GM18499 (cell line): ENCODE measurements around the gene DMBT1.

ENCODE experiments used
- ATAC-seq: cut with Tn5 transposase; IDR thresholded peaks from one replicate; pipeline ENCODE4 v1.9.1; 2021; ENCODE audit warnings: moderate number of reproducible peaks; ENCODE audit not compliant: insufficient read depth, unreplicated experiment

Gene DMBT1

DNA sequence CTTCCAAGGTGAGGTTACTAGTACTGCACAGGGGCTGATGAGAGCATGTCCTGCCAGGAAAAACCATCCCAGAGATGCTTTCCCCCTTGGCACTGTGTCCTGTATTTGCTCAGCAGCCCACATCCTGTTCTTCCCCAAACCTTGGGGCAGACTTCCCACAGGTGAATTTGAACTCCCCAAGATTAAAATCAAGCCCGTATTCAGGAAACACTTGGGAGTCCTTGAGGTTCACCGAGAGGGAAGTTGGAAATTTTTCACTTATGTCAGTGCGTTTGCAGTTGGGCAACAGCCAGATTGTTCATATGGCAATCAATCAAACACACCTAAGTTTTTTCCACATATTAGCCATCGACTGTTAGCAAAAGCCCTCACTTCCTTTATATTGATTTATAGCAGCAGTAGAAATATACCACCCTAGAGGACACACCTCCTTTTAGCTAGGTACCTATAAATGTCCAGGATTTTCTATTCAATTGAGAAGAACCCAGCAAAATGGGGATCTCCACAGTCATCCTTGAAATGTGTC, at the start of gene DMBT1:
TSS of gene DMBT1 (plus strand) at position 476 of the 526 bp plus-strand sequence. CDS start at position 493, 17 bp downstream.
- no peak for ATAC-seq

- no peak for ATAC-seq
Measured at GRCh38 chr10:122513053-122513452, 47.5 kb upstream of the DMBT1 start.

DNA sequence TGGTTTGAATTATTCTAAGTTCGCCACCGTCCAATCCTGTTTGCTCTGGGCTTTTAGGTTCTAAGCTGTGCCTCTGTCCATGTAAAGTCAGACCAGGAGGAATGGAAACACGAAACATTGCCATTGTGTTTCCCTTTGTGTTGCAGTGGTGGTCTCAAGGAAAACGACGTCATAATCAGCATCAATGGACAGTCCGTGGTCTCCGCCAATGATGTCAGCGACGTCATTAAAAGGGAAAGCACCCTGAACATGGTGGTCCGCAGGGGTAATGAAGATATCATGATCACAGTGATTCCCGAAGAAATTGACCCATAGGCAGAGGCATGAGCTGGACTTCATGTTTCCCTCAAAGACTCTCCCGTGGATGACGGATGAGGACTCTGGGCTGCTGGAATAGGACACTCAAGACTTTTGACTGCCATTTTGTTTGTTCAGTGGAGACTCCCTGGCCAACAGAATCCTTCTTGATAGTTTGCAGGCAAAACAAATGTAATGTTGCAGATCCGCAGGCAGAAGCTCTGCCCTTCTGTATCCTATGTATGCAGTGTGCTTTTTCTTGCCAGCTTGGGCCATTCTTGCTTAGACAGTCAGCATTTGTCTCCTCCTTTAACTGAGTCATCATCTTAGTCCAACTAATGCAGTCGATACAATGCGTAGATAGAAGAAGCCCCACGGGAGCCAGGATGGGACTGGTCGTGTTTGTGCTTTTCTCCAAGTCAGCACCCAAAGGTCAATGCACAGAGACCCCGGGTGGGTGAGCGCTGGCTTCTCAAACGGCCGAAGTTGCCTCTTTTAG, 46.3 kb upstream of the DMBT1 start:
- ATAC-seq, result no peak

GRCh38 chr10:122515022-122515424, 45.5 kb upstream of the DMBT1 start:
- no peak for ATAC-seq

DNA sequence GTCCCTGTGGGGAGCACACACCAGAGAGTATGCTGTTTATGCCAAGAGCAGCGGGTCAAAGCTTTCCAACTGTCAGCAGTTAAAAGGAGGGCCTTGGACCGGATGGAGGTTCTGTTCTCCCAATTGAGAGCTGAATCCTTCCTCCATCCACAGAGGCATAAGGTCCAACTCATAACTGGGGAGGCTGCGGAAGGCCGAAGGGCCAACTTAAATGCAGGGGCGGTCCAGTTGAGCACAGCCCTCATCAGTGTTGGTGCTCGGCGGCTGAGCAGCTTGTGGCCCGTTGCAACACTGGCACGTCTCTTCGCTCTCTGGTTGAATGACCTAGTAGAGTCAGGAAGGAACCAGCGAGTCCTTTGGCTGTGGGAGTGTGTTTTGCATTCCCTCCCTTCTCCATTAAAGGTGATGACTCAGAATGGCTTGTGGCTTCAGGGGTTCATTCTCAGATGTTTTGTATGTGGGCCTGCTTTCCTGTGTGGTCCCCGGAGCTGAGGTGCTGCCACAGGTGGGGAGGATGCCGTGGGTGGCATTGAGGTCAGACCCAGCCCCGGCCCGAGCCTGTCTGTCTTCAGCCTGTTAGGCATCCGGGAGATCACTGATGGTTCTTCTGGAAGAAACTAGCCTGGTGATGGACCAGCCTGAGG, 44.8 kb upstream of the DMBT1 start:
- no peak for ATAC-seq

GRCh38 chr10:122516734-122517133, 43.8 kb upstream of the DMBT1 start:
- no peak for ATAC-seq

- ATAC-seq, result no peak
Measured at GRCh38 chr10:122519144-122519543, 41.4 kb upstream of the DMBT1 start.

DNA sequence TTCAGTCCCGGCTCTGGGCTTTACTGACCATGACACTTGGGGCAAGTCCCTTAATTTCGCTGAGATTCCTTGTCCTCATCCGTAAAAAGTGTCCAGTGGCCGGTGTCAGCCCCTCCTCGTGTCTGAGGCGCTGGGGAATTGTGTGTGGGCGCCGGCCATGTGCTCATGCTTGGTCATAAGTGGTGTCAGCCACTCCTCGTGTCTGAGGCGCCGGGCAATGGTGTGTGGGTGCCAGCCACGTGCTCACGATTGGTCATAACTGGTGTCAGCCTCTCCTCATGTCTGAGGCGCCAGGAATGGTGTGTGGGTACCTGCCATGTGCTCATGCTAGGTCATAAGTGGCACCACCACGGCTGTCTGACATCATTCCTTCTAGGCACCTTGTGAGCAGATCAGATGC, 40.7 kb upstream of the DMBT1 start:
- no peak for ATAC-seq

- no peak for ATAC-seq
Measured at GRCh38 chr10:122521011-122521410, 39.5 kb upstream of the DMBT1 start.

DNA sequence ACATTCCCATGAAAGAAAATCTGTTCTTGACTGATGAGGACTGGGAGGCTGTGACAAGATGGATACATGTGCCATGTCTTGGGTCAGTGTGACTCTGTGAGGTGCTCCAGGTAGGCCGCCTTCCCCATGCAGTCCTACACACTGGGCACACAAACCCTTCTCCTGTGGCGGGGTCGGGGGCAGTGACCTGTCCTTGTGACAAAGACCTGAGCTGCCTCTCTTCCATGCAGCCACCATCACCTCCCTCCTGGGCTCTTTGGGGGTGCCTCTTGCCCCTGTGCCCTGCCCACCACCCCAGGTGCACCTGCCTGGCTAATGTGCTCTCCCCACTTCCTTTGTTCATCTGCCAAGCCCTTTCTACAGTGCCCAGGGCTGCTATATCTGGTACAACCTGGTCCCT, 35.7 kb upstream of the DMBT1 start:
- ATAC-seq, result no peak

GRCh38 chr10:122525788-122526187, 34.8 kb upstream of the DMBT1 start:
- no peak for ATAC-seq

GRCh38 chr10:122526892-122527291, 33.7 kb upstream of the DMBT1 start:
- ATAC-seq, result no peak

DNA sequence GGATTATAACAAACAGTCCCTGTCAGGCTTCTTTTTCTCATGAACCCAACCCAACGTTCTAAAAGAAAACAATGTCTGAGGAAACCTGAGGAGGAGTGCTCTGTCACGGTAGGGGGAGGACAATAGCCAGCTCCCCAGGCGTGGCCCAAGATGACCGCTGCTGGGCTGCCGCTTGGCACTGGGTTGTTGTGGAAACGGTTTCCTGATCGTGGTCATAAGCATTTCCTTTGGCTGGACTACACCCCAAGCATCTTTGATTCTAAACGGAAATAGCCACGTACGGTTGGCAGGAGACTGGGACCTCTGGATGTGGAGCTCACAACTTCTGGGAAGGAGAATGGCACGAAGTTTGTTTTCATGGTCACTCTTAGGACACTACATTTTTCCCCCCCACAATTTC, 30.4 kb upstream of the DMBT1 start:
- no peak for ATAC-seq

GRCh38 chr10:122531261-122531660, 29.3 kb upstream of the DMBT1 start:
- no peak for ATAC-seq

DNA sequence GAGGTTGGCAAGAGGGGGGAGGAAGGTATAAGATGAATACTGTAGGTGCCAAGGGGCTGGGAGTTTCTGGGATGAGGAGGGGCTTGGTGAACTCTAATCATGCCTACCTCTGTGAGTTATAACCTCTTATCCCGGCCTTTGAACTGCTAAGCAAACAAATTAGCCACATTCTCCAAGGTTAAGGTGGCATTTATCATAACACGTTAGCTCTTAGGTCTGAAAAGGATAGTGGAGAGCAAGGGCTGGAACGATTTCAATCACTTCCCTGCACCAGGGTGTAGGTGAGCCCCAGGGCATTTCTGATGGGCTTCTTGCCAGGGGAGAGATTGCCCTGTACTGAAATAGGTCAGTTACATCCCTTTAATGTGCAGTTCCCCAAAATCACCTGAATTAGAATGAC, 28.6 kb upstream of the DMBT1 start:
- ATAC-seq, result no peak

DNA sequence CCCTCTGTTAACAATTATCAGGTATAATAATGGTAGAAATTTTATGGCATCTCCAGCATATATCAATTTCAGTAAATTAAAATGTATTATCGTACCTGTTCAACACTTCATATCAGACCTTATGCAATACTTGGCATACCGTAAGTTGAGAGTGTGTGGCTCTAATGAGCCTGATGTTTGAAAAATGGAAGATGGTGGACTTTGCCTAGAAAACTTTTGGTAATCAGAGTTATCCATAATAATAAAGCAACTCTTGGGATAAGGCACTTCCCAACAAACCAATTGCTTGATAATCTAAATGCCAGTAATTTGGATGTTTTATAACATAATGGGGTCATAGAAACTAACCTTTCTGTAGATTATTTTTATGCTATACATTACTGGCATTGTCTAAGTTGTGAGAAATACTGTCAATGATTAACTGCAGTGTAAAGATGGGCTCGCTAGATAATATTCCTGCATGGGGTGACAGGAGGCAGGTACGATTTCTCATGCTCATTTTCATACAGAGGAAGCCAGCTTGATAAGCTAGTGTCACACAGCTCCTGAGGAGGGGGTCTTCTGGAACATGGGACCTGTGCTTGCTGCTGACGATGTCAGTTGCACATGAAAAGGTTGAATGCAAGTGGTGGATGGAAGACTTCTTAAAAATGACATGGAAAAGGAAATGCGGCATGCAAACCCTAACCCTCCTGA, 27.8 kb upstream of the DMBT1 start:
- no peak for ATAC-seq

- no peak for ATAC-seq
Measured at GRCh38 chr10:122537545-122537944, 23.0 kb upstream of the DMBT1 start.

DNA sequence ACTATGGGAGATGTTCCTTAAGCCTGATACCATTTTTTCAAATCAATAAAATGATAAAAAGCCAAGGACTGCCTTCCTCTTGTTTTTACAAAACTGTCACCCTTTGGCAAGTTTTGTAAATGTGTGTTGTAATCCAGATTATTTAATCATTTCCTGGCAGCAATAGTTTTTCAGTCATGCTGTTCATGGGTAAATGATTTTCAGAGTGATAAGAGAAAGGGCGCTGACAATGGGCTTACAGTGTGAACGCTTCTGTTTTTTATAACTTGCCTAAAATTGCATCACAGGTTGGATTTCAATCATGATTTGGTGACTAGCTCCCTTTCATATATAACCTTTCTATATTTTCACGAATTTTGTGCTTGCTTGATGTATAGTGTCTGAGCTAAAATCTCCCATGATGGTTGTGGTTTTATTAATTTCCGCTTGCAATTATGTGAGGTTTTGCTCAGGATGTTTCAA, 19.0 kb upstream of the DMBT1 start:
- ATAC-seq, result no peak

- ATAC-seq, result no peak
Measured at GRCh38 chr10:122543676-122544445, 16.7 kb upstream of the DMBT1 start.

DNA sequence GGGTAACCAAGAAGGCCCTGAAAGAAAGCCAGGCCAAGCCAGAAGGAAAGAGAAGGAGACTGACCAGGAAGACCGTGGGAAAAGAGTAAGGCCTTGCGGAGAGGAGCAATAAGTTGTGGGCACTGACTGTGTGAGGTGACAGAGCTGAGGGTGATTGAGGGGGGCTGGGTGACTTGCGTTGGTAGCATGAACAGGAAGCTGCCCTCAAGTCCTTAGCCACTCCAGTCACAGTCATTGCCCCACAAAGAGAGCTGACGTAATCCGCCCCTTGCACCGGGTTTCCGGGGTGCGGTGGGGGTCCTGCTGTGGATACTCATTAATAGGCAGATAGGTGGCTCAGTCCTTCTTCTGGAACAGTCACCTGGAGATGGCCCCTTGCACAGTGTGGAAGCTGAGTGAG, 16.1 kb upstream of the DMBT1 start:
- no peak for ATAC-seq
